HL-60 (cell line): ENCODE measurements around the gene MLF2.
A peak's percentile ranks its signal among the peaks of the same experiment; 100 is the strongest.

ENCODE experiments used
- DNase-seq, 2 experiments: peaks; one replicate each; pipeline ENCODE4 v3.0.0-alpha.2; 2010 to 2020; ENCODE audit warnings: low read depth in 1 of 2, low spot score in 1 of 2
- H3K27ac ChIP-seq: fragments of 250-450 bp; sonication (Bioruptor Pico); replicated peaks from 2 replicates; pipeline ENCODE4 v1.5.1; 2020; ENCODE audit warnings: mild to moderate bottlenecking, moderate library complexity
- H3K27me3 ChIP-seq: fragments of 250-450 bp; sonication (Bioruptor Pico); 2 replicates; pipeline ENCODE4 v1.5.1; 2021; ENCODE audit warnings: mild to moderate bottlenecking, moderate library complexity; ENCODE audit not compliant: insufficient read depth, poor library complexity, severe bottlenecking
- H3K4me3 ChIP-seq: replicated peaks from 2 replicates; pipeline ENCODE4 v1.5.1; 2011; ENCODE audit warnings: mild to moderate bottlenecking, control low read depth, low read length; ENCODE audit not compliant: insufficient read depth
- CTCF ChIP-seq: IDR thresholded peaks from one replicate; pipeline ENCODE4 v1.5.1; 2011; ENCODE audit warnings: low read length, control low read depth, inconsistent platforms; ENCODE audit not compliant: insufficient read depth
- GABPA ChIP-seq: IDR thresholded peaks from 2 replicates; pipeline ENCODE4 v1.6.1; 2012; ENCODE audit warnings: low read depth
- POLR2AphosphoS5 ChIP-seq: IDR thresholded peaks from 2 replicates; pipeline ENCODE4 v1.6.1; 2012; ENCODE audit warnings: low read depth
- REST ChIP-seq: IDR thresholded peaks from 2 replicates; pipeline ENCODE4 v1.6.1; 2012; ENCODE audit warnings: low read depth; ENCODE audit not compliant: insufficient replicate concordance
- SPI1 ChIP-seq: IDR thresholded peaks from 2 replicates; pipeline ENCODE4 v1.6.1; 2012; ENCODE audit warnings: low read depth, mild to moderate bottlenecking, borderline replicate concordance

Gene MLF2

GRCh38 chr12:6750506-6750905, 2.4 kb downstream of the MLF2 start:
- TF ChIP-seq REST: no peak
- no peak for TF ChIP-seq CTCF
- TF ChIP-seq GABPA: no peak
- TF ChIP-seq POLR2AphosphoS5: no peak
- no peak for TF ChIP-seq SPI1
- Histone ChIP-seq H3K27ac (no peak overlapping the region), H3K27me3 (no peaks in the 10 kb centered on the region), H3K4me3 (no peak overlapping the region)
- DNase-seq: no peak

- Histone ChIP-seq H3K27me3 (no peaks in the 10 kb centered on the region), H3K27ac (no peak overlapping the region), H3K4me3 (no peak overlapping the region)
- DNase-seq: no peak
- no peak for TF ChIP-seq REST
- no peak for TF ChIP-seq POLR2AphosphoS5
- no peak for TF ChIP-seq CTCF
- TF ChIP-seq GABPA: no peak
- no peak for TF ChIP-seq SPI1
Observed at GRCh38 chr12:6748761-6749160, 4.2 kb downstream of the MLF2 start.

GRCh38 chr12:6747216-6747615, 5.7 kb downstream of the MLF2 start:
- Histone ChIP-seq H3K27me3 (no peaks in the 10 kb centered on the region), H3K4me3 (no peak overlapping the region), H3K27ac (peak overlapping the region; percentile 75)
- DNase-seq: no peak
- TF ChIP-seq SPI1 (no peak), CTCF (no peak), GABPA (no peak), REST (no peak), POLR2AphosphoS5 (no peak)
